Measurements from ENCODE around the gene GALNT9.

Gene GALNT9

GRCh38 chr12:132191715-132192553, 137.5 kb downstream of the GALNT9 start:
- in situ Hi-C loops (cut with HindIII; ENCODE audit: low sequenced_read_pairs) = no loop called here
- no peak overlapping the region for H3K4me3 ChIP-seq (ENCODE audit: low read depth, low read length)
- TF ChIP-seq CTCF (IDR thresholded peaks at IDR 0.05; ENCODE audit: low read depth, low read length, missing control alignments) = no peak
- no peak for DNase-seq (ENCODE audit: low read depth)

GRCh38 chr12:132190834-132191500, 138.4 kb downstream of the GALNT9 start:
- H3K4me3 ChIP-seq (ENCODE audit: low read depth, low read length) = no peak overlapping the region
- no peak for DNase-seq (ENCODE audit: low read depth)
- no peak for TF ChIP-seq CTCF (IDR thresholded peaks at IDR 0.05; ENCODE audit: low read depth, low read length, missing control alignments)
- in situ Hi-C loops (cut with HindIII; ENCODE audit: low sequenced_read_pairs) = no loop called here

DNA sequence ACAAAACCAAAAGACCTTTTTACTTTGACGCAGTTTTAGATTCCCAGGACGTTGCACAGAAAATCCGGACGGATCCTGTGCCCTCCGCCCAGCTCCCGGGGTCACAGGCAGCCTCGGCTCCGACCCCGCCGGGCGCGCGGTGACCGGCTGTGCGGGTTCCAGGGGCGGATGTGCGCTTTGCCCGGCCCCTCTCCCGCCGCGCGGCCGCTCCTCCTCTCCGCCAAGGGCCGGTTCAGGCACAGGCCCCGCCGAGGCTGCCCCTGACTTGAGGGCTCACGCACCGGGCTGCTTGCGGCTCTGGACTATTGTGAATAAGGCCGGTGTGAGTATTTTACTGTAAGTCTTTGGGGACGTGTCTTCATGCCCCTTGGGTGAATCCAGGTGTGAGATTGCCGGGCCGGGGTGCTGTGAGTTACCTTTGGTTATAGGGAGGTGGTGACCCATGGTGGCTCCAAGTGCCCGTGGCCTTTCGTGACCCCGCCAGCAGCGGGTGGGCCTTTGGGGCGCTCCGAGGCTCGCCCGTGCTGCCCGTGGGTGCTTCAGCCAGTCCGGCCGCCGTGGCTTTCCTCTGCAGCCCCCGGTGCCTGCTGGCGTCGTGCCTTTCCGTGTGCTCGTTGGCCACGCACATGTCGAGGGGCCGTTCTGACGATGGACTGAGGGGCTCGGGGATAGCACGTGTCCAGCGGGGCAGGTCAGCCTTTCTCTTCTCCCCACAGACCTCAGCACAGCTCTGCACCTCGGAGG, 139.2 kb downstream of the GALNT9 start:
- in situ Hi-C loops (cut with HindIII; ENCODE audit: low sequenced_read_pairs) = no loop called here
- no peak for TF ChIP-seq CTCF (IDR thresholded peaks at IDR 0.05; ENCODE audit: low read depth, low read length, missing control alignments)
- no peak for DNase-seq (ENCODE audit: low read depth)
- peak overlapping the region; percentile 41 for H3K4me3 ChIP-seq (ENCODE audit: low read depth, low read length)

DNA sequence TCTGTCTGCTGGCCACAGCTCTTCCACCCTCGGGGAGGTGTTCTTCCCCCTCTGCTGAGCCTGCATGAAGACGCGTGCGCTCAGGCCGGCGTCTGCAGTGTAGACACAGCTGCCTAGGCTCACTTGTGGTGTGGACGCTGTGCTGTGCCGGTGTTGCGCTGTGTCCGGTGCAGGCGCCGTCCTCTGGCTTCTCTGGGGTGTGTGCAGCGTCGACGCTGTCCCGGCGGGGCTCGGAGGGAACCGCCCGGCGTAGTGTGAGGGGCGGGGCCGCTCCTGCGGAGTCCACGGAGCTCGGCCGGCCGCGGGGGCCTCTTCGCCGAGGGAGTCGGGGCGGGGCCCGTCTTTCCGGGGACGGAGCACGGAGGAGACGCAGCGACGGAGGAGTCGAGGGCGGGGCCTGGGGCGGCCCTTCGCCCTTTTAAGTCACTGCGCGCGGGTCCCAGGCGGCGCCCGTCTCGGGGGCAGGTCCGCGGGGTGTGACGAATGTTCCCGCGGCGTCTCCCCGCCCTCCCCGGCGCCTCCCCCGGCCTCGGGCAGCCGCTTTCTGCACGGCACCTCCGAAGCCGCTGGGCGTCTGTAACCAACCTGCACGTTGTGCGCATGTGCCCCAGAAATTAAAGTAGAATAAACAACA, 139.9 kb downstream of the GALNT9 start:
- peak; percentile 20 for DNase-seq (ENCODE audit: low read depth)
- H3K4me3 ChIP-seq (ENCODE audit: low read depth, low read length) = peak overlapping the region; percentile 41
- in situ Hi-C loops (cut with HindIII; ENCODE audit: low sequenced_read_pairs) = no loop called here
- no peak for TF ChIP-seq CTCF (IDR thresholded peaks at IDR 0.05; ENCODE audit: low read depth, low read length, missing control alignments)

DNA sequence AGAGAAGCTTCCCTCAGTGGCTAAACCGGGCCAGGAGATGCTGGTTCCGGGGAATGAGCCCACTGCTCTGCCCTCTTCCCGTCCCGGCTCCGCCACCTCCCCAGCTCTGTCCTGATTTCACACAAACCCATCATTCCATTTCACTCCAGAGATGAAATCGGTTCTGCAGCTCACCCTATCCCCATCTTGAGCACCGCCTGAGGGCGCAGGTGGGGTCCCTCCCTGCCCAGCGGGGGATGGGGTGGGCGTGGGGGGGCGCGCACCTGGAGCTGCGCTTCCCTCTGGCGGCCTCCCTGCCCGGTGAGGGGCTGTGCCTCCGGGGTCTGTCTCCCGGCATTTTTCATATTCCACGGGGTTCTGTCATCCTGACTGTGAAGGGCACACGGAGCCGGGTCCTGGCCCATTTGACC, 140.5 kb downstream of the GALNT9 start:
- peak overlapping the region; percentile 41 for H3K4me3 ChIP-seq (ENCODE audit: low read depth, low read length)
- in situ Hi-C loops (cut with HindIII; ENCODE audit: low sequenced_read_pairs) = no loop called here
- DNase-seq (ENCODE audit: low read depth) = no peak
- no peak for TF ChIP-seq CTCF (IDR thresholded peaks at IDR 0.05; ENCODE audit: low read depth, low read length, missing control alignments)

DNA sequence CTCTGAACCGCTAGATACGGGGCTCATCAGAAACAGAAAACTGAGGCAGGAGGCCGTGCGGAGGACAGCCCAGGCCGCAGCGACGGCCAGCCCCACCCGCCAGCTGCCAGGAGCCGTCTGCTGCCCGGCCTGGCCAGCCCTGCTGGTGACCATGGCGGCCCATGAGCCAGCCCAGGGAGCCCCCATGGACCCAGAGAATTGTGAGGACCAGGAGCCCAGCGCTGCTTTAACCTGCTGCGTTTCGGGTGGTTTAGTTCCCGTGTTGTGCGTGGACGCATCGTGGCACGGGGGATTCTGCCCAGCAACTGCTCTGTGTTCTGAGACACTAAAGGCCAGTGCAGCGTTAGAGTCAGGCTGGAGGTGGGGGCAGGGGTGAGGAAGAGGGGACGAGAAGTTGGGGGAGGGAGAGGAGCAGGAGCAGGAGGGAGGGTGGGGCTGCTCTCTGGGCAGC, 140.9 kb downstream of the GALNT9 start:
- DNase-seq (ENCODE audit: low read depth) = no peak
- in situ Hi-C loops (cut with HindIII; ENCODE audit: low sequenced_read_pairs) = no loop called here
- no peak for TF ChIP-seq CTCF (IDR thresholded peaks at IDR 0.05; ENCODE audit: low read depth, low read length, missing control alignments)

More for the DNA sequence above, 140.9 kb downstream of the GALNT9 start:
- no peak overlapping the region for H3K4me3 ChIP-seq (ENCODE audit: low read depth, low read length)
